Neural cell (in vitro differentiated cells): ENCODE results near the gene MYL7. TPM values are rescaled to one million over a fixed set of nuclear protein-coding genes. Genes with fewer than 3 reads are reported as not detected.

Source experiments
- H2AFZ ChIP-seq: fragments of 200-600, 300-800 bp; sonication (generic), shearing (Covaris generic); 2 replicates; pipeline ENCODE4 v1.6.0; 2014; ENCODE audit warnings: low read depth, mild to moderate bottlenecking, antibody characterized with exemption, low read length, moderate library complexity
- H3F3A ChIP-seq: fragments of 200-600 bp; shearing (Covaris generic); 2 replicates; pipeline ENCODE4 v1.6.1; 2016; ENCODE audit warnings: mild to moderate bottlenecking, moderate library complexity, mixed read lengths, antibody characterized with exemption, low read length; ENCODE audit not compliant: insufficient read depth, poor library complexity, severe bottlenecking
- H3K27ac ChIP-seq: fragments of 200-600, 300-800 bp; sonication (generic), shearing (Covaris generic); 2 replicates; pipeline ENCODE4 v1.5.1; 2014; ENCODE audit warnings: mild to moderate bottlenecking, low read length, moderate library complexity
- H3K27me3 ChIP-seq: fragments of 300-800, 200-600 bp; sonication (generic), shearing (Covaris generic); 2 replicates; pipeline ENCODE4 v1.6.0; 2014; ENCODE audit warnings: mild to moderate bottlenecking, low read depth, low read length, moderate library complexity; ENCODE audit not compliant: insufficient read depth
- H3K36me3 ChIP-seq: fragments of 300-800, 200-600 bp; sonication (generic), shearing (Covaris generic); 2 replicates; pipeline ENCODE4 v1.5.1; 2014; ENCODE audit warnings: mild to moderate bottlenecking, antibody characterized with exemption, low read length, moderate library complexity; ENCODE audit not compliant: insufficient read depth
- H3K4me2 ChIP-seq: fragments of 300-800, 200-600 bp; sonication (generic), shearing (Covaris generic); 2 replicates; pipeline ENCODE4 v1.6.0; 2014; ENCODE audit warnings: mild to moderate bottlenecking, low read length
- H3K4me3 ChIP-seq: fragments of 300-800, 200-600 bp; sonication (generic), shearing (Covaris generic); 2 replicates; pipeline ENCODE4 v1.5.1; 2014; ENCODE audit warnings: mild to moderate bottlenecking, low read length, moderate library complexity
- H3K79me2 ChIP-seq: fragments of 200-600 bp; shearing (Covaris generic); replicated peaks from 2 replicates; pipeline ENCODE4 v1.6.0; 2014; ENCODE audit warnings: mild to moderate bottlenecking, low read length, moderate library complexity; ENCODE audit not compliant: insufficient read depth
- H3K9ac ChIP-seq: fragments of 300-800, 200-600 bp; sonication (generic), shearing (Covaris generic); 2 replicates; pipeline ENCODE4 v1.6.1; 2016; ENCODE audit warnings: mild to moderate bottlenecking, low read length, mixed read lengths
- H3K9me2 ChIP-seq: fragments of 200-600 bp; shearing (Covaris generic); 2 replicates; pipeline ENCODE4 v1.6.1; 2016; ENCODE audit warnings: mild to moderate bottlenecking, low read length, mixed read lengths; ENCODE audit not compliant: insufficient read depth
- H3K9me3 ChIP-seq: fragments of 200-600, 300-800 bp; sonication (generic), shearing (Covaris generic); 2 replicates; pipeline ENCODE4 v1.6.1; 2016; ENCODE audit warnings: mild to moderate bottlenecking, mixed run types, low read length, moderate library complexity, mixed read lengths
- H4K20me1 ChIP-seq: fragments of 200-600 bp; shearing (Covaris generic); 2 replicates; pipeline ENCODE4 v1.6.1; 2016; ENCODE audit warnings: mild to moderate bottlenecking, mixed run types; ENCODE audit not compliant: insufficient read depth
- CTCF ChIP-seq: fragments of 450-650 bp; IDR thresholded peaks from 2 replicates; pipeline ENCODE4 v1.5.1; 2014; ENCODE audit warnings: antibody characterized with exemption, mild to moderate bottlenecking, moderate library complexity; ENCODE audit not compliant: poor library complexity, severe bottlenecking
- EP300 ChIP-seq: fragments of 450-650 bp; conservative IDR thresholded peaks from 2 replicates; pipeline ENCODE4 v1.6.1; 2014; ENCODE audit warnings: antibody characterized with exemption, mild to moderate bottlenecking, moderate library complexity; ENCODE audit not compliant: poor library complexity, severe bottlenecking
- EZH2 ChIP-seq: fragments of 200-600, 300-800 bp; shearing (Covaris generic), sonication (generic); IDR thresholded peaks from 2 replicates; pipeline ENCODE4 v1.6.1; 2014; ENCODE audit warnings: antibody characterized with exemption, low read length, borderline replicate concordance, mild to moderate bottlenecking; ENCODE audit not compliant: insufficient read depth, poor library complexity, severe bottlenecking
- MXI1 ChIP-seq: fragments of 450-650 bp; conservative IDR thresholded peaks from 2 replicates; pipeline ENCODE4 v1.6.1; 2014; ENCODE audit warnings: antibody characterized with exemption, mild to moderate bottlenecking; ENCODE audit not compliant: poor library complexity, severe bottlenecking
- POLR2AphosphoS5 ChIP-seq: IDR thresholded peaks from 2 replicates; pipeline ENCODE4 v1.6.1; 2012
- RAD21 ChIP-seq: fragments of 450-650 bp; conservative IDR thresholded peaks from 2 replicates; pipeline ENCODE4 v1.6.1; 2014; ENCODE audit warnings: antibody characterized with exemption, mild to moderate bottlenecking, moderate library complexity
- REST ChIP-seq: IDR thresholded peaks from 2 replicates; pipeline ENCODE4 v1.6.1; 2012; ENCODE audit warnings: borderline replicate concordance
- SMC3 ChIP-seq: fragments of 450-650 bp; conservative IDR thresholded peaks from 2 replicates; pipeline ENCODE4 v1.6.1; 2014; ENCODE audit warnings: antibody characterized with exemption, mild to moderate bottlenecking, moderate library complexity; ENCODE audit not compliant: poor library complexity
- TAF1 ChIP-seq: IDR thresholded peaks from 2 replicates; pipeline ENCODE4 v1.6.1; 2012; ENCODE audit warnings: low read depth
- polyA plus RNA-seq: library from polyadenylated mRNA; depleted of rRNA; stranded (reverse); fragments of >200 nt; gene quantifications from 2 replicates; pipeline ENCODE4 v1.2.3, GENCODE V29; 2014

The MYL7 gene
- polyA plus RNA-seq, 1 donor from 2014 or later, result 0.76 TPM

- TF ChIP-seq CTCF (no peak), SMC3 (no peak)
Measured at GRCh38 chr7:44112997-44113763, 28.0 kb downstream of the MYL7 start (continued).

- H3K4me3 ChIP-seq, result no peak overlapping the region
- H3K9me2 ChIP-seq, result no peaks in the 10 kb centered on the region
- H3K27ac ChIP-seq, result no peak overlapping the region
- no peaks in the 10 kb centered on the region for H3K27me3 ChIP-seq
- no peaks in the 10 kb centered on the region for H3F3A ChIP-seq
- H3K9me3 ChIP-seq, result no peaks in the 10 kb centered on the region
- no peak overlapping the region for H3K4me2 ChIP-seq
- H3K36me3 ChIP-seq, result no peaks in the 10 kb centered on the region
- H2AFZ ChIP-seq, result no peak overlapping the region
- TF ChIP-seq REST (no peak), TAF1 (no peak), POLR2AphosphoS5 (no peak), EP300 (no peak), MXI1 (no peak), SMC3 (no peak), CTCF (no peak), RAD21 (no peak), EZH2 (no peak)
- no peaks in the 10 kb centered on the region for H4K20me1 ChIP-seq
- no peak overlapping the region for H3K9ac ChIP-seq
- no peaks in the 10 kb centered on the region for H3K79me2 ChIP-seq
Measured at GRCh38 chr7:44112231-44112996, 28.7 kb downstream of the MYL7 start.
